Globus pallidus (tissue), 1 donor: ENCODE measurements around the gene SH3BGRL2.

ENCODE experiments used
- DNase-seq: peaks from one replicate; pipeline ENCODE4 v3.0.0-alpha.2; 2015; ENCODE audit warnings: low spot score

The SH3BGRL2 gene

DNA sequence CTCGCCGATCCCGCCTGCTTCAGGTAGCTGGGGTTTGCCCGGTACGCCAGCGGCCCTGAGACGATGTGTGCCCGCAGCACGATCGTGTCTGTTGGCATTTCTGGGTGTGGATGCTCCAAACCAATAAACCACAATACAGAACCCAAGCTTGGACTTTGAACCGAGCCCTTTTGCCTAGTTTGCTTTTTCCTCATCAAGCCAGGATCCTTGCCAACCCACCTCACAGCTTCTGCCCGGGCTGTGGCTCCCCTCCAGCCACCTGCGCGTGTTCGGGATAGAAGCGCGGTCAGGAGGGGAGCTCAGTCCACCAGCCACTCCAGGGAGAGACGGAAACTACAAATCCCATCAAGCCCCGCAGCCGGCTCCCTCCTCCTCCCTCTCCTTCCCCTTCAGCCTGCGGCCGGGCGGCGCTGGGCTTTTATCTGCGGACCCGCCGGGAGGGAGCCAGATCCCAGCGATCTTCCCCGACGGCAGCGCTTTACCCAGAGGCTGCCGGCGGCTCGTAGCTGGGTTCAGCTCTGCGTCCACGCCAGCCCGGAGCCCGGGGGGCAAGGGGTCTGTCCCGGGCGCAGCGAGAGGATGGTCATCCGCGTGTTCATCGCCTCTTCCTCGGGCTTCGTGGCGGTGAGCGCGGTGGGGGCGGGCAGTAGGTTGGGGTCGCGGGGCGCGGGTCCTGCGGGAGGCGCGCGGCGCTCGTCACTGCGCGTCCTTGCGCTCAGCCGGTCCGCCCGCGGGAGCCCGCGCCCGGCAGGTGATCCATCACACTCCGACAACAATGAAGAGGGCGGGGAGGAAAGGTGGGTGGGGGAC is at the start of gene SH3BGRL2:
TSS of gene SH3BGRL2 (plus strand) at position 447 of the 810 bp plus-strand sequence. CDS start at position 580, 133 bp downstream.
- peak; percentile 59 for DNase-seq

DNA sequence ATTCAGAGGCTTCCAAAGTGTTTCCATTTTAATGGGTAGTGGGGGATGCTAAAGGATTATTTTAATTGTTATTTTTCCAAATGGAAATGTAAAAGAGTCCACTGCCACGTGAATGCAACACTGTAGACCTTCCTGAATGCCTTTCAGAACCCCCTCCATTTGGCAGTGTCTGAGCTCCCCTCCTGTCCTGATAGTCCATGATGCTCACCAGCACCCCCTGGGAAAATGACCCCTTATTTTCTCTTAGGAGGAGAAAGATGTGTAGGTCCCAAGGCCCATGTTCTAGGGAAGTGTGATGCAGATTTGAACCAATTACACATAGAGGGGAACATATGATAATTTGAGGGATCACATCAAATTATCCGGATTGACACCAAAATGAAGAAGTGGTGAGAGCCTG is 46.8 kb upstream of the SH3BGRL2 start:
- DNase-seq: no peak

GRCh38 chr6:79586548-79586947 is 44.6 kb upstream of the SH3BGRL2 start:
- no peak for DNase-seq

- DNase-seq: no peak
These were observed 41.4 kb upstream of the SH3BGRL2 start for GRCh38 chr6:79589701-79590100.

DNA sequence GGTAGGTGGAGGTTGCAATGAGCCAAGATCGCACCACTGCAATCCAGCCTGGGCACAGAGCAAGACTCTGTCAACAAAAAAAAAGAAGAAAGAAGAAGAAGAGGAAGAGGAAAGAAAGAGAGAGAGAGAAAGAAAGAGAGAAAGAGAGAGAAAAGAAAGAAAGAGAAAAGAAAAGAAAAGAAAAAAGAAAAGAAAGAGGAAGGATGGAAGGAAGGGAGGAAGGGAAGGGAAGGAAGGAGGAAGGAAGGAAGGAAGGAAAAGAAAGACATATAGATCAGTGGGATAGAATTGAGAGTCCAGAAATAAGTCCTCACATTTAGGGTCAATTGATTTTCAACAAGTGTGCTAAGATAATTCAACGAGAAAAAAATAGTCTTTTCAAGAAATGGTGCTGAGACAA is 34.0 kb upstream of the SH3BGRL2 start:
- no peak for DNase-seq

DNA sequence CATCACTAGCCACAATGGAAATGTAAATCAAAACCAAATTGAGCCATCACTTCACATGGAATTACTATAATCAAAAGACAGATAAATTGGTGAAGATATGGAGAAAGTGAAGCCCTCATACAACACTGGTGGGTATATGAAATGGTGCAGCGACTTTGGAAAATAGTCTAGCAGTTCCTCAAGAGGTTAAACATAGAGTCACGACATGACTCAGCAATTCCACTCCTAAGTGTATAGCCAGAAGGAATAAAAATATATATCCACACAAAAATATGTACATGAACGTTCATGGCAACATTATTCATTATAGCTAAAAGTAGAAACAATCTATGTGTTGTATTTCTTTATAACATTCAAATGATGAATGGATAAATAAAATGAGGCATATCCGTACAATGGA is 33.1 kb upstream of the SH3BGRL2 start:
- no peak for DNase-seq

GRCh38 chr6:79599725-79600259 is 31.3 kb upstream of the SH3BGRL2 start:
- no peak for DNase-seq

GRCh38 chr6:79600313-79600712 is 30.8 kb upstream of the SH3BGRL2 start:
- DNase-seq: no peak

GRCh38 chr6:79600812-79601609 is 30.1 kb upstream of the SH3BGRL2 start:
- DNase-seq: no peak

DNA sequence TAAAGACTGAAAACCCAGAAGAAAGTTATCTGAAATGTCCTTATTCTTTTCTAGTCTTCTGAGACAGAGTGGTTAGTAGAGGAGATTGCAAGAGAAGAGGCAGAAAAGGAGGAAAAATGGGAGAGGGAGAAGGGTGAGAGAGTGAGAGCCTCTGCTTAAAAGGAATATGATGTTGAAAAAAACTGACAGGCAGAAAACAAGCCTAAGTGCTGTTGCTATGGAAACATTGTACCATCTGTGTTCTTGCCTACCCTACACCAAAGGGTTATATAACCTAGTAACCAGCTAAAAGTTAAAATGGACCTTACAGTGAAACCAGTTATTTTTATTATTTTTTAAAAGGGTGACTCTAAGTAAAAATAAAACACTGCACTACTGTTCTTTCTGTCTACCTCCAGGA is 28.3 kb upstream of the SH3BGRL2 start:
- no peak for DNase-seq

DNA sequence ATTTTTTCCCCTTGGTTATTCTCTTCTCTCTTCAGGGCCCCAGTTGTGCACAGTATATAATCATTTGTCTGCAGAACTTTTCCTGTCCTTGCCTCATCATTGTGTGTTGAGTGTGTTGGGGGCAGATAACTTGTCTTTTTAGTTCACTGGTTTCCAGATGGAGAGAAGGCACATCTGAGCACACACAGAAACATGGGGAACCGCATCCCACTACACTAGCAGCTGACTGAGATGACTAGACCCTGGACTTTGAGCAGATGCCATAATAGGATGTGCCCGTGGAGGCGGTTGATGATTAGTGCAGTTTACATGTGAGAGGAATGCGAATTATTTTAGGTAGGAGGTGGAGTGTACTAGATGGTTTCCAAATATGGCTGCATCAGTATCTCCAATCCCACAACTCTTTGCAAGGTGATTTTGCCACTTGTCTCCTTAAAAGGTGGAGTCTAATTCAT is 26.5 kb upstream of the SH3BGRL2 start:
- DNase-seq: no peak

GRCh38 chr6:79605061-79605460 is 26.1 kb upstream of the SH3BGRL2 start:
- DNase-seq: no peak

GRCh38 chr6:79605968-79606764 is 25.0 kb upstream of the SH3BGRL2 start:
- DNase-seq: no peak

DNA sequence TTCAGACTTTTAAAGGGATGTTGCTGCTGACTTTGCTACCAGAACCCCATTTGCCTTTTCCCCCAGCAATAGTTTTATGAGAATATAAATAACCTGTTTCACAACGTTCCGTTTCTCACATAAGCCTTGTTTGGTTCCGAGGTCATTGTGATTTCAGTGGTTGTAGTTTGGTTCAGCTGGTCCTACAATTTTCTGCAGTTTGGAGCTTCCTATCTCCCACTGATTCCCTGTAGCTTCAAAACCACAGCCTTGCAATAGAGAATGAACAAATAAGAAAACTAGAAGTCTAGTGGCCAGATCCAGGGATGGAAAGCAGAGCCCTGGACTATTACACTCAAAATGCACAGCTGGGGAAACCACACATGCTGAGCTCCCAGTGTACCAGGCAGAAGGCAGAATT is 24.1 kb upstream of the SH3BGRL2 start:
- DNase-seq: no peak

DNA sequence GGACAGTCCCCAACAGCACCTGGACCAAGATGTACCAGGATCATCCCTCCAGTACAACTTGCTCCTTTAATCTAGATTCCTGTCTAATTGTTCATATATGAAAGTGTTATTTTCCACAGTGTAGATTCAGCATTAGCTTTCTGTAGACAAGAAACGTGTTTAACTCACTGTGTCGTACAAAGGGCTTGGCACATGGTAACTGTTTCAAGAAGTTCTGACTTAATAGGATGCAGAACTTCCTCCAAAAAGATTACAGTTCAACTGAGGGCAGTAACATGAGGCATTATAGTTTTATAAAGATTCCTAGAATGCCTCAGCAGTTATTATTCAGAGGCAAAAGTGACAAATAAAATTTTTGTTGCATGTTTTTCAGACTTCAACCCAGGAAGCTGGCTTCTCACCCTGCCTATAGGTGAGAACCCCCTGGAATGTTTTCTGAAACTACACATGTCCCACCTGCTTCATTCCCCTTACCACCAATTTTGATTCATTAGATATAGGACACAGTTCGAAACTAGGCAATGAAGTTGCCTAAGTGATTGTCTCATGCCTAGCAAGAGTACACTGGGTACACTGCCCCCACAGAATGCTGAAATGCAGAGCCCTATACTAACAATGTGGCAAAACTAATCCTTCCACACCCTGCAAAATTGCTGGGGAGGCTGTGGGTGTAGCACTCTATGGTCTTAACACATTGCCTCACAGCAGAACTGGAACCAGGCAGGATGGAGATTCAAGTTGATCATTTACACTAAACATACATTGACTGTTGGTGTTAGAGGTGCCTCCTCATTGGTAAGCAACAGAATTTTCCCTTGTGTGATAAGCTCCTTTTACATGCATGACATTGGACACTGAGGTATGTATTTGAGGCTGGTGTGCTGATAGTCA is 22.6 kb upstream of the SH3BGRL2 start:
- DNase-seq: no peak

GRCh38 chr6:79609225-79609595 is 21.9 kb upstream of the SH3BGRL2 start:
- no peak for DNase-seq

GRCh38 chr6:79610306-79611009 is 20.7 kb upstream of the SH3BGRL2 start:
- DNase-seq: no peak

GRCh38 chr6:79612457-79612856 is 18.7 kb upstream of the SH3BGRL2 start:
- DNase-seq: no peak

GRCh38 chr6:79612918-79613317 is 18.2 kb upstream of the SH3BGRL2 start:
- DNase-seq: no peak

- DNase-seq: no peak
These were observed 17.2 kb upstream of the SH3BGRL2 start for GRCh38 chr6:79613912-79614311.
